Gastroesophageal sphincter (tissue), 4 donors: ENCODE results near the gene UCN3. TPM values are rescaled to one million over a fixed set of nuclear protein-coding genes. Genes with fewer than 3 reads are reported as not detected.

ENCODE experiments used
- ATAC-seq: fragments of 150-250 bp; one replicate; pipeline ENCODE4 v1.9.1; 2016; ENCODE audit warnings: mild to moderate bottlenecking, moderate library complexity
- H3K27ac ChIP-seq, 4 donors: fragments of 200-600 bp; sonication (generic) in 3 of 4; 1 replicate in 3 of 4; 2 replicates in 1 of 4; pipeline ENCODE4 v1.5.1; 2016 to 2019
- H3K27me3 ChIP-seq: fragments of 200-600 bp; sonication (generic); one replicate; pipeline ENCODE4 v1.5.1; 2019
- H3K36me3 ChIP-seq, 2 donors: fragments of 200-600 bp; sonication (generic); one replicate each; pipeline ENCODE4 v1.5.1; 2019; ENCODE audit warnings: control low read depth in 1 of 2
- H3K4me1 ChIP-seq, 3 donors: fragments of 200-600 bp; sonication (generic); 1 replicate in 2 of 3; 2 replicates in 1 of 3; pipeline ENCODE4 v1.5.1; 2016 to 2019; ENCODE audit warnings: control low read depth in 2 of 3
- H3K4me3 ChIP-seq, 2 donors: fragments of 200-600 bp; sonication (generic); one replicate each; pipeline ENCODE4 v1.5.1; 2019; ENCODE audit warnings: mild to moderate bottlenecking in 1 of 2, moderate library complexity in 1 of 2
- H3K9me3 ChIP-seq, 3 donors: fragments of 200-600 bp; sonication (generic); one replicate each; pipeline ENCODE4 v1.5.1; 2017 to 2019; ENCODE audit warnings: control low read depth in 2 of 3
- EP300 ChIP-seq: sonication (generic); formaldehyde crosslinking; IDR thresholded peaks from one replicate; pipeline ENCODE4 v1.6.1; 2017; ENCODE audit warnings: antibody characterized with exemption, mild to moderate bottlenecking
- POLR2A ChIP-seq, 2 donors: fragments of 450-650 bp; IDR thresholded peaks; one replicate each; pipeline ENCODE4 v1.6.1; 2017; ENCODE audit warnings: antibody characterized with exemption in 2 of 2, mild to moderate bottlenecking in 2 of 2, moderate library complexity in 1 of 2
- POLR2AphosphoS5 ChIP-seq: sonication (generic); formaldehyde crosslinking; IDR thresholded peaks from one replicate; pipeline ENCODE4 v1.6.1; 2017; ENCODE audit warnings: antibody characterized with exemption
- WGBS, 2 donors: methylation state at CpG; one replicate each; pipeline ENCODE4 v1.1.5; 2018; ENCODE audit warnings: low coverage in 1 of 2; 5-methylcytosine and 5-hydroxymethylcytosine counted together
- total RNA-seq, 4 donors: library from RNA; depleted of rRNA; stranded (reverse); fragments of >200 nt; gene quantifications; one replicate each; pipeline ENCODE4 v1.1.0, GENCODE V29; 2016
- TF ChIP-seq, protein P1 (sequence below), 4 experiments: fragments of 200-600 bp in 2 of 4; fragments of 450-650 bp in 2 of 4; sonication (generic) in 1 of 4; IDR thresholded peaks; one replicate each; pipeline ENCODE4 v1.5.1; 2017 to 2019; ENCODE audit warnings: antibody characterized with exemption in 4 of 4, mild to moderate bottlenecking in 2 of 4, moderate library complexity in 2 of 4

Gene UCN3
- total RNA-seq, 4 donors from 2014 or later = not detected

DNA sequence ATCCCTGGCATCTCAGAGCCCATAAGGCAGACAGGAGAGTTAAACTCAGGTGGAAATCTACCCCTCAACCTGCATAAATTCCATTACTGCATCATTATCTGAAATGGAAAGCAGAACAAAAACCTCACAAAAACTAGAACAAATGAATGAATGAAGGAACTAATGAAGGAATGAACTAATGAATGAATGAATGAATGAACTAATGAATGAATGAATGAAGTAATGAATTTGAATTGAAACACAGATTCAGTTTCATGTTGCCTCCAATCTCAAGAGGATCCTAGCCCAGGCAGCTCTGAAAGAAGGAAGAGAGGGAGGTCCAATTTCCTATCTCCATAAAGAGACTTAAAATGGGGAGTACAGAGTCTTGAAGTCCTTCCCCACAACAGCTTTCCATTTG, 1.9 kb upstream of the UCN3 start:
- no peak for ATAC-seq
- H3K27me3 ChIP-seq = peaks cover 49% of the 10 kb centered on the region

DNA sequence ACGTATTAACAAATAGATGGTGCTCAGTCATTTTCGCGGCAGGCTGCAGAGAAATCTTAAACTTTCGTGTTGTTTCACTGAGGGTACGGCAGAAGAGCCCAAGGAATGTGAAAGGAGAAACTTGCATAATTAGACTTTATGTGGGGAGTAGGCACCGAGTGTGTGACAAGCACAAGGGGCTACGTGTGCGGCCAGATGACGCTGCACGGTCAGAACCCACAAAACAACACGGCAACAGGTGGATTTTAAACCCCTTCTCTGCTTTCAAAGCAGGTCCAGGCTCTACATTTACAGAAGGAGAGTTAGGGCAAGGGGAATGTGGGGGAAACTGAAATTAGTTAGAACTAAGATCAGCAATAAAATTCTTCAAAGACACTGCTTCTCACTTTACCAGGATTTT, 392 bp upstream of the UCN3 start:
- WGBS, 2 donors = 77% methylated on average over 8 to 11 of the region's 11 CpGs
- no peak overlapping the region for H3K4me3 ChIP-seq
- H3K36me3 ChIP-seq = no peaks in the 10 kb centered on the region
- no peaks in the 10 kb centered on the region for H3K9me3 ChIP-seq
- TF ChIP-seq, protein P1, sequence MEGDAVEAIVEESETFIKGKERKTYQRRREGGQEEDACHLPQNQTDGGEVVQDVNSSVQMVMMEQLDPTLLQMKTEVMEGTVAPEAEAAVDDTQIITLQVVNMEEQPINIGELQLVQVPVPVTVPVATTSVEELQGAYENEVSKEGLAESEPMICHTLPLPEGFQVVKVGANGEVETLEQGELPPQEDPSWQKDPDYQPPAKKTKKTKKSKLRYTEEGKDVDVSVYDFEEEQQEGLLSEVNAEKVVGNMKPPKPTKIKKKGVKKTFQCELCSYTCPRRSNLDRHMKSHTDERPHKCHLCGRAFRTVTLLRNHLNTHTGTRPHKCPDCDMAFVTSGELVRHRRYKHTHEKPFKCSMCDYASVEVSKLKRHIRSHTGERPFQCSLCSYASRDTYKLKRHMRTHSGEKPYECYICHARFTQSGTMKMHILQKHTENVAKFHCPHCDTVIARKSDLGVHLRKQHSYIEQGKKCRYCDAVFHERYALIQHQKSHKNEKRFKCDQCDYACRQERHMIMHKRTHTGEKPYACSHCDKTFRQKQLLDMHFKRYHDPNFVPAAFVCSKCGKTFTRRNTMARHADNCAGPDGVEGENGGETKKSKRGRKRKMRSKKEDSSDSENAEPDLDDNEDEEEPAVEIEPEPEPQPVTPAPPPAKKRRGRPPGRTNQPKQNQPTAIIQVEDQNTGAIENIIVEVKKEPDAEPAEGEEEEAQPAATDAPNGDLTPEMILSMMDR (IDR thresholded peaks at IDR 0.05) = no peak
- TF ChIP-seq POLR2AphosphoS5 = no peak
- no peak for TF ChIP-seq POLR2A (IDR thresholded peaks at IDR 0.05)
- TF ChIP-seq EP300 = no peak
- no peak overlapping the region for H3K27ac ChIP-seq
- H3K4me1 ChIP-seq = no peaks in the 10 kb centered on the region
- ATAC-seq = no peak
- peaks cover 39% of the 10 kb centered on the region for H3K27me3 ChIP-seq

More for the DNA sequence above, 1.9 kb upstream of the UCN3 start:
- H3K4me3 ChIP-seq = no peak overlapping the region
- no peaks in the 10 kb centered on the region for H3K9me3 ChIP-seq
- no peak overlapping the region for H3K27ac ChIP-seq
- no peaks in the 10 kb centered on the region for H3K36me3 ChIP-seq
- TF ChIP-seq POLR2A (IDR thresholded peaks at IDR 0.05) (no peak), EP300 (no peak), POLR2AphosphoS5 (no peak)
- TF ChIP-seq, protein P1 (IDR thresholded peaks at IDR 0.05) = no peak
- no peaks in the 10 kb centered on the region for H3K4me1 ChIP-seq

DNA sequence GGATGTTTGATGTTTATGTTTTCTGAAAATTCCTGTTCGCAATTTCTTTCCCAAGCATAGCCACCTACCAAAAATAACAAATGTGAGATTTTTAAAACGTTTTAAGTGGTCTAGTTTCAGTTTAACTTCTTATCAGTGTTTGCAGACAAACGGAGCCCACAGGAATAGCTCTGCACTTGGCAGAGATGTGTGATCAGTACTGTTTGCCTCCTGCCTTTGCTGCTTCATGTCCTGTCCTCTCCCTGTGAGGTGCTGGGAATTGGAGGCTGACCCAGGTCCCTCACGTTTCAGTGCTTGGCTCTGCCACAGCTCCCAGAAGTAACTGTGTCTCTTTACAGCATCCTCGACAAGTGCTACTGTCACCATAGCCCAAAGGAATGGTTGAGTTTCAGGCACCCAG, 1.2 kb downstream of the UCN3 start:
- TF ChIP-seq, protein P1 (IDR thresholded peaks at IDR 0.05) = no peak
- TF ChIP-seq POLR2AphosphoS5 = no peak
- no peak for TF ChIP-seq POLR2A (IDR thresholded peaks at IDR 0.05)
- TF ChIP-seq EP300 = no peak
- H3K4me3 ChIP-seq = no peak overlapping the region
- H3K9me3 ChIP-seq = no peaks in the 10 kb centered on the region
- H3K27me3 ChIP-seq = peaks cover 39% of the 10 kb centered on the region
- H3K4me1 ChIP-seq = no peaks in the 10 kb centered on the region
- H3K27ac ChIP-seq = no peak overlapping the region
- ATAC-seq = no peak
- 31% methylated on average over 3 to 5 of the region's 5 CpGs for WGBS, 2 donors
- no peaks in the 10 kb centered on the region for H3K36me3 ChIP-seq

DNA sequence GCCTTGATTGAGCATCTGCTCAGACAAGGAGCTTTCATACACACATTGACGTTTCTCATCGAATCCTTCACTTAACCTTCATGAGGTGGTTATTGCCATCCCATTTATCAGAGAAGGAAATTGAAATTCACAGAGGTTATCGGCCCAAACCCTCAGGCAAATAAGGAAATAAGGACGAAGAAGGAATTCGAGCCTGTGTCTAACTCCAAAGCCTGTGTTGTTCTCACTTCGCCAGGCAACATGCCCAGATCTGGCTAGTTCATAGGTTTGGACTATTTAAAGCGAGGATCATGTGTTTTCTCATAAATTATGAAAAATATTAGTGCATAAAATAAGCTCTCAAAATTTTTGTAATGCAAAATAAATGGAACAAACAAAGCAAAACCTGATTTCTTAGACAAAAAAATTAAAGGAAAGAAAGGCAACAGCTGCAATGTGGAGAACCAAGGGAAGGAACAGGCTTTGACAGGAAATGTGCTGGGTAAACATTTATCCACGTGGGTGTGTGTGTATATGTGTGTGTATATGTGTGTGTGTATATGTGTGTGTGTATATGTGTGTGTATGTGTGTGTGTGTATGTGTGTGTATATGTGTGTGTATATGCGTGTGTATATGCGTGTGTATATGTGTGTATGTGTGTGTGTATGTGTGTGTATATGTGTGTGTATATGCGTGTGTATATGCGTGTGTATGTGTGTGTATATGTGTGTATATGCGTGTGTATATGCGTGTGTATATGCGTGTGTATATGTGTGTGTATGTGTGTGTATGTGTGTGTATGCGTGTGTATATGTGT, 4.8 kb downstream of the UCN3 start:
- 53 to 78% methylated on average over 7 to 13 of the region's 16 CpGs for WGBS, 2 donors
- TF ChIP-seq, protein P1 (IDR thresholded peaks at IDR 0.05) = no peak
- TF ChIP-seq EP300 = no peak
- TF ChIP-seq POLR2AphosphoS5 = no peak
- TF ChIP-seq POLR2A (IDR thresholded peaks at IDR 0.05) = no peak
- no peak overlapping the region for H3K4me3 ChIP-seq
- no peaks in the 10 kb centered on the region for H3K4me1 ChIP-seq
- ATAC-seq = no peak
- H3K9me3 ChIP-seq = no peaks in the 10 kb centered on the region
- H3K27ac ChIP-seq = no peak overlapping the region
- peaks cover 12% of the 10 kb centered on the region for H3K27me3 ChIP-seq
- H3K36me3 ChIP-seq = no peaks in the 10 kb centered on the region
